ENCODE data around the gene GJB2.

The GJB2 gene

GRCh38 chr13:20182231-20182846 lies 10.4 kb downstream of the GJB2 start:
- Histone ChIP-seq H3K36me3 (ENCODE audit: control insufficient read depth in 1 of 2, insufficient read depth in 2 of 2, low read length in 2 of 2) (no peaks in the 10 kb centered on the region), H3K4me3 (ENCODE audit: low read depth in 1 of 2, low read length in 2 of 2) (no peak overlapping the region), H3K27me3 (ENCODE audit: control insufficient read depth in 1 of 2, insufficient read depth in 2 of 2, low read length in 2 of 2) (peaks cover 10 to 17% of the 10 kb centered on the region in 2 donors), H3K9me3 (ENCODE audit: control insufficient read depth in 1 of 2, low read length in 2 of 2) (no peaks in the 10 kb centered on the region), H3K9ac (ENCODE audit: low read depth in 1 of 2, low read length in 2 of 2) (no peak overlapping the region), H3K27ac (ENCODE audit: low read depth, low read length) (no peak overlapping the region), H3K4me1 (ENCODE audit: control insufficient read depth in 1 of 2, insufficient read depth in 2 of 2, low read length in 2 of 2) (no peaks in the 10 kb centered on the region)

- H3K4me1 ChIP-seq (ENCODE audit: control insufficient read depth in 1 of 2, insufficient read depth in 2 of 2, low read length in 2 of 2), result no peaks in the 10 kb centered on the region
- H3K27ac ChIP-seq (ENCODE audit: low read depth, low read length), result no peak overlapping the region
- peaks cover 10 to 18% of the 10 kb centered on the region in 2 donors for H3K27me3 ChIP-seq (ENCODE audit: control insufficient read depth in 1 of 2, insufficient read depth in 2 of 2, low read length in 2 of 2)
- H3K4me3 ChIP-seq (ENCODE audit: low read depth in 1 of 2, low read length in 2 of 2), result no peak overlapping the region
- no peaks in the 10 kb centered on the region for H3K36me3 ChIP-seq (ENCODE audit: control insufficient read depth in 1 of 2, insufficient read depth in 2 of 2, low read length in 2 of 2)
- no peak overlapping the region for H3K9ac ChIP-seq (ENCODE audit: low read depth in 1 of 2, low read length in 2 of 2)
- H3K9me3 ChIP-seq (ENCODE audit: control insufficient read depth in 1 of 2, low read length in 2 of 2), result no peaks in the 10 kb centered on the region
Observed at GRCh38 chr13:20181188-20181587, 11.6 kb downstream of the GJB2 start.

- peaks cover 9 to 12% of the 10 kb centered on the region in 2 donors for H3K4me1 ChIP-seq (ENCODE audit: control insufficient read depth in 1 of 2, insufficient read depth in 2 of 2, low read length in 2 of 2)
- peaks cover 10 to 18% of the 10 kb centered on the region in 2 donors for H3K27me3 ChIP-seq (ENCODE audit: control insufficient read depth in 1 of 2, insufficient read depth in 2 of 2, low read length in 2 of 2)
Observed at GRCh38 chr13:20178156-20178555, 14.6 kb downstream of the GJB2 start.

GRCh38 chr13:20177049-20177831 lies 15.5 kb downstream of the GJB2 start:
- no peaks in the 10 kb centered on the region for H3K36me3 ChIP-seq (ENCODE audit: control insufficient read depth in 1 of 2, insufficient read depth in 2 of 2, low read length in 2 of 2)
- H3K27me3 ChIP-seq (ENCODE audit: control insufficient read depth in 1 of 2, insufficient read depth in 2 of 2, low read length in 2 of 2), result peaks cover 10 to 18% of the 10 kb centered on the region in 2 donors

More at GRCh38 chr13:20178156-20178555, 14.6 kb downstream of the GJB2 start:
- no peak overlapping the region for H3K9ac ChIP-seq (ENCODE audit: low read depth in 1 of 2, low read length in 2 of 2)
- no peaks in the 10 kb centered on the region for H3K36me3 ChIP-seq (ENCODE audit: control insufficient read depth in 1 of 2, insufficient read depth in 2 of 2, low read length in 2 of 2)
- no peak overlapping the region for H3K27ac ChIP-seq (ENCODE audit: low read depth, low read length)
- no peaks in the 10 kb centered on the region for H3K9me3 ChIP-seq (ENCODE audit: control insufficient read depth in 1 of 2, low read length in 2 of 2)
- H3K4me3 ChIP-seq (ENCODE audit: low read depth in 1 of 2, low read length in 2 of 2), result no peak overlapping the region

GRCh38 chr13:20175907-20176652 lies 16.7 kb downstream of the GJB2 start:
- Histone ChIP-seq H3K27ac (ENCODE audit: low read depth, low read length) (no peak overlapping the region), H3K27me3 (ENCODE audit: control insufficient read depth in 1 of 2, insufficient read depth in 2 of 2, low read length in 2 of 2) (peaks cover 6 to 18% of the 10 kb centered on the region in 2 donors)

More at GRCh38 chr13:20177049-20177831, 15.5 kb downstream of the GJB2 start:
- Histone ChIP-seq H3K4me3 (ENCODE audit: low read depth in 1 of 2, low read length in 2 of 2) (no peak overlapping the region), H3K4me1 (ENCODE audit: control insufficient read depth in 1 of 2, insufficient read depth in 2 of 2, low read length in 2 of 2) (peaks cover 9 to 12% of the 10 kb centered on the region in 2 donors), H3K27ac (ENCODE audit: low read depth, low read length) (no peak overlapping the region), H3K9me3 (ENCODE audit: control insufficient read depth in 1 of 2, low read length in 2 of 2) (no peaks in the 10 kb centered on the region), H3K9ac (ENCODE audit: low read depth in 1 of 2, low read length in 2 of 2) (no peak overlapping the region)

GRCh38 chr13:20175406-20175794 lies 17.3 kb downstream of the GJB2 start:
- H3K4me3 ChIP-seq (ENCODE audit: low read depth in 1 of 2, low read length in 2 of 2), result peak overlapping the region in 1 of 2 donors; percentile 14
- H3K27me3 ChIP-seq (ENCODE audit: control insufficient read depth in 1 of 2, insufficient read depth in 2 of 2, low read length in 2 of 2), result peaks cover 4 to 18% of the 10 kb centered on the region in 2 donors
- no peak overlapping the region for H3K9ac ChIP-seq (ENCODE audit: low read depth in 1 of 2, low read length in 2 of 2)
- peaks cover 9 to 12% of the 10 kb centered on the region in 2 donors for H3K4me1 ChIP-seq (ENCODE audit: control insufficient read depth in 1 of 2, insufficient read depth in 2 of 2, low read length in 2 of 2)
- no peaks in the 10 kb centered on the region for H3K36me3 ChIP-seq (ENCODE audit: control insufficient read depth in 1 of 2, insufficient read depth in 2 of 2, low read length in 2 of 2)
- H3K9me3 ChIP-seq (ENCODE audit: control insufficient read depth in 1 of 2, low read length in 2 of 2), result no peaks in the 10 kb centered on the region
- no peak overlapping the region for H3K27ac ChIP-seq (ENCODE audit: low read depth, low read length)

More at GRCh38 chr13:20175907-20176652, 16.7 kb downstream of the GJB2 start:
- no peaks in the 10 kb centered on the region for H3K9me3 ChIP-seq (ENCODE audit: control insufficient read depth in 1 of 2, low read length in 2 of 2)
- H3K4me3 ChIP-seq (ENCODE audit: low read depth in 1 of 2, low read length in 2 of 2), result no peak overlapping the region
- peaks cover 9 to 12% of the 10 kb centered on the region in 2 donors for H3K4me1 ChIP-seq (ENCODE audit: control insufficient read depth in 1 of 2, insufficient read depth in 2 of 2, low read length in 2 of 2)
- H3K9ac ChIP-seq (ENCODE audit: low read depth in 1 of 2, low read length in 2 of 2), result no peak overlapping the region
- no peaks in the 10 kb centered on the region for H3K36me3 ChIP-seq (ENCODE audit: control insufficient read depth in 1 of 2, insufficient read depth in 2 of 2, low read length in 2 of 2)

GRCh38 chr13:20174656-20175405 lies 17.9 kb downstream of the GJB2 start:
- Histone ChIP-seq H3K4me1 (ENCODE audit: control insufficient read depth in 1 of 2, insufficient read depth in 2 of 2, low read length in 2 of 2) (peaks cover 9 to 12% of the 10 kb centered on the region in 2 donors), H3K27me3 (ENCODE audit: control insufficient read depth in 1 of 2, insufficient read depth in 2 of 2, low read length in 2 of 2) (peaks cover 4 to 18% of the 10 kb centered on the region in 2 donors), H3K9ac (ENCODE audit: low read depth in 1 of 2, low read length in 2 of 2) (no peak overlapping the region), H3K9me3 (ENCODE audit: control insufficient read depth in 1 of 2, low read length in 2 of 2) (no peaks in the 10 kb centered on the region), H3K27ac (ENCODE audit: low read depth, low read length) (no peak overlapping the region), H3K36me3 (ENCODE audit: control insufficient read depth in 1 of 2, insufficient read depth in 2 of 2, low read length in 2 of 2) (no peaks in the 10 kb centered on the region), H3K4me3 (ENCODE audit: low read depth in 1 of 2, low read length in 2 of 2) (peak overlapping the region in 1 of 2 donors; percentile 14)

GRCh38 chr13:20173116-20173746 lies 19.5 kb downstream of the GJB2 start:
- H3K27ac ChIP-seq (ENCODE audit: low read depth, low read length), result no peak overlapping the region
- H3K9me3 ChIP-seq (ENCODE audit: control insufficient read depth in 1 of 2, low read length in 2 of 2), result no peaks in the 10 kb centered on the region
- no peaks in the 10 kb centered on the region for H3K36me3 ChIP-seq (ENCODE audit: control insufficient read depth in 1 of 2, insufficient read depth in 2 of 2, low read length in 2 of 2)
- peaks cover 4 to 8% of the 10 kb centered on the region in 2 donors for H3K27me3 ChIP-seq (ENCODE audit: control insufficient read depth in 1 of 2, insufficient read depth in 2 of 2, low read length in 2 of 2)
- H3K4me3 ChIP-seq (ENCODE audit: low read depth in 1 of 2, low read length in 2 of 2), result no peak overlapping the region
- no peak overlapping the region for H3K9ac ChIP-seq (ENCODE audit: low read depth in 1 of 2, low read length in 2 of 2)
- H3K4me1 ChIP-seq (ENCODE audit: control insufficient read depth in 1 of 2, insufficient read depth in 2 of 2, low read length in 2 of 2), result peaks cover 9 to 12% of the 10 kb centered on the region in 2 donors

GRCh38 chr13:20171364-20171763 lies 21.4 kb downstream of the GJB2 start:
- Histone ChIP-seq H3K36me3 (ENCODE audit: control insufficient read depth in 1 of 2, insufficient read depth in 2 of 2, low read length in 2 of 2) (no peaks in the 10 kb centered on the region), H3K4me1 (ENCODE audit: control insufficient read depth in 1 of 2, insufficient read depth in 2 of 2, low read length in 2 of 2) (peaks cover 9 to 12% of the 10 kb centered on the region in 2 donors), H3K27ac (ENCODE audit: low read depth, low read length) (no peak overlapping the region), H3K27me3 (ENCODE audit: control insufficient read depth in 1 of 2, insufficient read depth in 2 of 2, low read length in 2 of 2) (peaks cover 0 to 5% of the 10 kb centered on the region in 2 donors), H3K9me3 (ENCODE audit: control insufficient read depth in 1 of 2, low read length in 2 of 2) (no peaks in the 10 kb centered on the region), H3K9ac (ENCODE audit: low read depth in 1 of 2, low read length in 2 of 2) (no peak overlapping the region), H3K4me3 (ENCODE audit: low read depth in 1 of 2, low read length in 2 of 2) (no peak overlapping the region)

All from duodenal mucosa (tissue), 2 donors.